ENCODE results near the gene RIIAD1.
A peak's percentile ranks its signal among the peaks of the same experiment; 100 is the strongest.
"Not testable (repeated sequence)": the region's sequence is repeated elsewhere in the genome, so short reads cannot be mapped to it uniquely, and the experiment has no call there.

The RIIAD1 gene

GRCh38 chr1:151733126-151733525, 11.8 kb downstream of the RIIAD1 start:
- DNase-seq, result no peak
- peaks cover 16% of the 10 kb centered on the region for H3K9me3 Mint-ChIP-seq
- peaks cover 18% of the 10 kb centered on the region for H3K4me1 Mint-ChIP-seq
- no peak for TF ChIP-seq CTCF (IDR thresholded peaks at IDR 0.05)
- H3K27ac Mint-ChIP-seq, result no peak overlapping the region
- H3K4me3 Mint-ChIP-seq, result no peak overlapping the region
- peaks cover 10% of the 10 kb centered on the region for H3K27me3 Mint-ChIP-seq (ENCODE audit: low read depth, poor library complexity)
- H3K36me3 Mint-ChIP-seq (ENCODE audit: low read depth), result no peaks in the 10 kb centered on the region

GRCh38 chr1:151733995-151734394, 12.7 kb downstream of the RIIAD1 start:
- not testable (repeated sequence) for H3K4me3 Mint-ChIP-seq

GRCh38 chr1:151737026-151737425, 15.7 kb downstream of the RIIAD1 start:
- H3K27ac Mint-ChIP-seq, result no peak overlapping the region
- no peak for DNase-seq
- no peaks in the 10 kb centered on the region for H3K4me1 Mint-ChIP-seq
- H3K36me3 Mint-ChIP-seq (ENCODE audit: low read depth), result no peaks in the 10 kb centered on the region
- H3K27me3 Mint-ChIP-seq (ENCODE audit: low read depth, poor library complexity), result peaks cover 25% of the 10 kb centered on the region
- TF ChIP-seq CTCF (IDR thresholded peaks at IDR 0.05), result no peak
- no peak overlapping the region for H3K4me3 Mint-ChIP-seq
- peaks cover 21% of the 10 kb centered on the region for H3K9me3 Mint-ChIP-seq

More at GRCh38 chr1:151733995-151734394, 12.7 kb downstream of the RIIAD1 start:
- H3K27me3 Mint-ChIP-seq (ENCODE audit: low read depth, poor library complexity); H3K36me3 Mint-ChIP-seq (ENCODE audit: low read depth); DNase-seq; H3K27ac Mint-ChIP-seq; H3K4me1 Mint-ChIP-seq: not testable (repeated sequence)
- H3K9me3 Mint-ChIP-seq, result peaks cover 21% of the 10 kb centered on the region

- Mint-ChIP-seq H3K36me3 (ENCODE audit: low read depth) (no peaks in the 10 kb centered on the region), H3K27me3 (ENCODE audit: low read depth, poor library complexity) (peaks cover 27% of the 10 kb centered on the region), H3K4me1 (no peaks in the 10 kb centered on the region), H3K27ac (no peak overlapping the region), H3K4me3 (no peak overlapping the region), H3K9me3 (peaks cover 21% of the 10 kb centered on the region)
- DNase-seq, result no peak
- TF ChIP-seq CTCF (IDR thresholded peaks at IDR 0.05), result no peak
Measured at GRCh38 chr1:151737479-151737878, 16.2 kb downstream of the RIIAD1 start.

GRCh38 chr1:151739590-151740355, 18.5 kb downstream of the RIIAD1 start:
- Mint-ChIP-seq H3K27ac (no peak overlapping the region), H3K4me1 (no peaks in the 10 kb centered on the region), H3K27me3 (ENCODE audit: low read depth, poor library complexity) (peaks cover 46% of the 10 kb centered on the region), H3K4me3 (no peak overlapping the region), H3K9me3 (peaks cover 21% of the 10 kb centered on the region), H3K36me3 (ENCODE audit: low read depth) (no peaks in the 10 kb centered on the region)
- TF ChIP-seq CTCF (IDR thresholded peaks at IDR 0.05), result no peak
- DNase-seq, result no peak

GRCh38 chr1:151741516-151741915, 20.2 kb downstream of the RIIAD1 start:
- H3K9me3 Mint-ChIP-seq, result peaks cover 19% of the 10 kb centered on the region
- no peak for DNase-seq
- H3K36me3 Mint-ChIP-seq (ENCODE audit: low read depth), result no peaks in the 10 kb centered on the region
- peak overlapping the region; percentile 37 for H3K27ac Mint-ChIP-seq
- no peak overlapping the region for H3K4me3 Mint-ChIP-seq
- H3K27me3 Mint-ChIP-seq (ENCODE audit: low read depth, poor library complexity), result peaks cover 60% of the 10 kb centered on the region
- TF ChIP-seq CTCF (IDR thresholded peaks at IDR 0.05), result no peak
- H3K4me1 Mint-ChIP-seq, result no peaks in the 10 kb centered on the region

All from nephron progenitor cell (in vitro differentiated cells).